HEK293T (cell line): ENCODE measurements around the gene ALOX5.

Source experiments
- ELF4 ChIP-seq: fragments of 450-650 bp; IDR thresholded peaks from 2 replicates; pipeline ENCODE4 v1.6.1; 2017; ENCODE audit warnings: antibody characterized with exemption
- FOXM1 ChIP-seq: fragments of 450-650 bp; IDR thresholded peaks from 2 replicates; pipeline ENCODE4 v1.6.1; 2017; ENCODE audit warnings: mild to moderate bottlenecking, borderline replicate concordance
- HDGF ChIP-seq: fragments of 450-650 bp; IDR thresholded peaks from 2 replicates; pipeline ENCODE4 v1.6.1; 2017; ENCODE audit warnings: antibody characterized with exemption, borderline replicate concordance

DNA sequence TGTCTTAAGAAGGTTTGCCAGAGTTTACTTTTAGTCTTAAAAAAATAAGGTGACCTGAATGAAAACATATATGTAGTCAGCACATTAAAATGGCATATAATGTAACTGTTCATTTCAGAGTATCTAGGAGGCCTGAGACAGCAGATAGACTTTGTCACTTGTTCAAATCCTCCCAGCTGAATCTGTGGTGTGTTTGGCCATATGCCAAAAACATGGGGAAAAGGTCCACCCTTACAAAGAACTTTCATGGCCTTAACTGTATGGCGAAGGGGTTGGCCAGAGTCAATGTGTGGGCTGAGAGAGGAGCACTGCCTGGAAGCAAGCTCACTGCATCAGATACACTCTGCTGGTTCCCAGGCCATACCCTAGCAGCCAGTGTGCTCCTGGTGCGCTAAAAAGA is 113.7 kb downstream of the ALOX5 start:
- no peak for TF ChIP-seq HDGF
- no peak for TF ChIP-seq FOXM1
- no peak for TF ChIP-seq ELF4
